Femur (tissue), 1 donor: Measurements from ENCODE around the gene GPC4.
A peak's percentile ranks its signal among the peaks of the same experiment; 100 is the strongest.

Source experiments
- DNase-seq: peaks from one replicate; pipeline ENCODE4 v3.0.0-alpha.2; 2017

Gene GPC4

GRCh38 chrX:133415276-133416105 is at the start of gene GPC4:
TSS of gene GPC4 (minus strand) at chrX:133415489. CDS start at chrX:133414965, 524 bp downstream.
- DNase-seq, result peak; percentile 84

GRCh38 chrX:133461231-133461630 is 45.9 kb upstream of the GPC4 start:
- no peak for DNase-seq

- DNase-seq, result no peak
Measured at GRCh38 chrX:133454924-133455323, 39.6 kb upstream of the GPC4 start.

- no peak for DNase-seq
Measured at GRCh38 chrX:133454491-133454914, 39.2 kb upstream of the GPC4 start.

- no peak for DNase-seq
Measured at GRCh38 chrX:133448512-133449076, 33.3 kb upstream of the GPC4 start.

- DNase-seq, result no peak
Measured at GRCh38 chrX:133444952-133445831, 29.9 kb upstream of the GPC4 start.

- no peak for DNase-seq
Measured at GRCh38 chrX:133444196-133444595, 28.9 kb upstream of the GPC4 start.

- DNase-seq, result no peak
Measured at GRCh38 chrX:133440797-133441163, 25.5 kb upstream of the GPC4 start.

- no peak for DNase-seq
Measured at GRCh38 chrX:133440081-133440796, 24.9 kb upstream of the GPC4 start.

GRCh38 chrX:133437766-133438165 is 22.5 kb upstream of the GPC4 start:
- DNase-seq, result no peak

GRCh38 chrX:133437356-133437755 is 22.1 kb upstream of the GPC4 start:
- DNase-seq, result no peak

- no peak for DNase-seq
Measured at GRCh38 chrX:133435544-133436124, 20.3 kb upstream of the GPC4 start.

- no peak for DNase-seq
Measured at GRCh38 chrX:133434197-133434820, 19.0 kb upstream of the GPC4 start.

GRCh38 chrX:133419911-133420310 is 4.6 kb upstream of the GPC4 start:
- no peak for DNase-seq

- DNase-seq, result no peak
Measured at GRCh38 chrX:133418588-133418987, 3.3 kb upstream of the GPC4 start.

GRCh38 chrX:133417364-133417763 is 2.1 kb upstream of the GPC4 start:
- DNase-seq, result no peak

GRCh38 chrX:133414406-133415275 is 648 bp downstream of the GPC4 start:
- no peak for DNase-seq

- DNase-seq, result peak; percentile 41
Measured at GRCh38 chrX:133413218-133413925, 1.9 kb downstream of the GPC4 start.

- DNase-seq, result no peak
Measured at GRCh38 chrX:133412665-133413064, 2.6 kb downstream of the GPC4 start.

- DNase-seq, result no peak
Measured at GRCh38 chrX:133412246-133412645, 3.0 kb downstream of the GPC4 start.
